MCF 10A (cell line): ENCODE measurements around the gene SORCS1. TPM values are rescaled to one million over a fixed set of nuclear protein-coding genes. Genes with fewer than 3 reads are reported as not detected.

Experiments used
- BruUV-seq: library from RNA; stranded (reverse); fragments of 400-500 nt; replicated peaks from 2 replicates; lab custom pipeline; 2021; lab: Mats Ljungman, UMichigan
- CTCF ChIA-PET: fragments of 300-600 bp; sonication (Branson Sonifier 250); formaldehyde crosslinking; extraction: SDS; loops from one replicate; lab custom pipeline; 2021; ENCODE audit warnings: antibody characterized with exemption, inconsistent platforms; lab: Yijun Ruan, JAX
- POLR2A ChIA-PET: fragments of 300-600, 350-650 bp; sonication (Branson Sonifier 250); formaldehyde crosslinking; extraction: SDS; loops from one replicate; lab custom pipeline; 2020; ENCODE audit warnings: antibody characterized with exemption, inconsistent platforms; lab: Yijun Ruan, JAX
- DNase-seq: peaks from one replicate; pipeline ENCODE4 v3.0.0-alpha.2; 2018; ENCODE audit not compliant: unreplicated experiment
- H3K27ac Mint-ChIP-seq: one replicate; pipeline ENCODE4 v1.8.0; 2022; ENCODE audit warnings: mild to moderate bottlenecking, low read depth, mixed read lengths; ENCODE audit not compliant: unreplicated experiment
- H3K27me3 Mint-ChIP-seq: one replicate; pipeline ENCODE4 v1.8.0; 2022; ENCODE audit warnings: mixed read lengths; ENCODE audit not compliant: insufficient read depth, unreplicated experiment
- H3K36me3 Mint-ChIP-seq: one replicate; pipeline ENCODE4 v1.8.0; 2022; ENCODE audit warnings: mild to moderate bottlenecking, moderate library complexity, mixed read lengths; ENCODE audit not compliant: insufficient read depth, unreplicated experiment
- H3K4me1 Mint-ChIP-seq: one replicate; pipeline ENCODE4 v1.8.0; 2022; ENCODE audit warnings: mixed read lengths; ENCODE audit not compliant: insufficient read depth, unreplicated experiment
- H3K4me3 Mint-ChIP-seq: one replicate; pipeline ENCODE4 v1.8.0; 2022; ENCODE audit warnings: mild to moderate bottlenecking, moderate library complexity, mixed read lengths; ENCODE audit not compliant: unreplicated experiment
- H3K9me3 Mint-ChIP-seq: one replicate; pipeline ENCODE4 v1.8.0; 2022; ENCODE audit warnings: mixed read lengths; ENCODE audit not compliant: unreplicated experiment
- CTCF ChIP-seq: fragments of 200-600 bp; IDR thresholded peaks from one replicate; pipeline ENCODE4 v1.8.0; 2022; ENCODE audit warnings: antibody characterized with exemption, mild to moderate bottlenecking; ENCODE audit not compliant: unreplicated experiment
- intact Hi-C: fragments of 100-400 bp; cut with micrococcal nuclease; formaldehyde crosslinking; loops from 2 replicates; pipeline ENCODE4 v1.14.1; 2022
- total RNA-seq: library from RNA; stranded (reverse); gene quantifications from 2 replicates; pipeline ENCODE4 v1.2.3, GENCODE V29; 2022

SORCS1 gene
- total RNA-seq, 1 experiment from 2014 or later, result 0.54 TPM

GRCh38 chr10:106757521-106757920, 407.0 kb downstream of the SORCS1 start:
- ChIA-PET POLR2A (no interaction called here), CTCF (interaction anchor here (0.5 kb wide), 1 partner anchor 26 kb away, joined by 4 read pairs; no protein-coding TSS in a partner anchor)
- Mint-ChIP-seq H3K27me3 (no peaks in the 10 kb centered on the region), H3K4me3 (no peak overlapping the region), H3K9me3 (no peaks in the 10 kb centered on the region), H3K4me1 (no peaks in the 10 kb centered on the region), H3K27ac (no peak overlapping the region), H3K36me3 (no peaks in the 10 kb centered on the region)
- no peak for DNase-seq
- BruUV-seq, result no TSS peak
- TF ChIP-seq CTCF, result no peak
- intact Hi-C loops, result no loop called here

DNA sequence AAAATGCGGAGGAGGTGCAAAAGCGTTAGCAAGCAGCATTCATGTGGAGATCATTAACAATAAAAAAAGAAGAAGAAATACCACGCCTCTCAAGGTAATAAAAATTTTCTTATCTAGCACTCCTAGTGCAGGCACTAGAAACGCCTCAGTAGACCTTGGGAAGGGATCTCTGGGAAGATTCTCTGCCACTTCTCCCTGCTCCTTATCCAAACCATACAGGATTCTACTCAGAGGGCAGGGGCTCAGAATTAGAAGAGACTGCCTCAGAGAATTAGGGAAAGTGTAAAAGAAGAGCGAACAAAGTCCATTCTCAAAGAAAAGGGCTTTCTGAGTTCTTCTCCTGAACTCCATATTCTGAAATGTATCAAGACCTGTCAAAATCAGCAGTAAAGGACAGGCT, 413.4 kb downstream of the SORCS1 start:
- H3K4me3 Mint-ChIP-seq, result no peak overlapping the region
- TF ChIP-seq CTCF, result no peak
- CTCF ChIA-PET, result interaction anchor here (0.6 kb wide), 1 partner anchor 78 kb away, joined by 3 read pairs; no protein-coding TSS in a partner anchor
- POLR2A ChIA-PET, result no interaction called here
- no peaks in the 10 kb centered on the region for H3K27me3 Mint-ChIP-seq
- no peaks in the 10 kb centered on the region for H3K4me1 Mint-ChIP-seq
- H3K36me3 Mint-ChIP-seq, result no peaks in the 10 kb centered on the region
- no peak overlapping the region for H3K27ac Mint-ChIP-seq
- DNase-seq, result no peak
- BruUV-seq, result no TSS peak
- intact Hi-C loops, result no loop called here
- no peaks in the 10 kb centered on the region for H3K9me3 Mint-ChIP-seq

DNA sequence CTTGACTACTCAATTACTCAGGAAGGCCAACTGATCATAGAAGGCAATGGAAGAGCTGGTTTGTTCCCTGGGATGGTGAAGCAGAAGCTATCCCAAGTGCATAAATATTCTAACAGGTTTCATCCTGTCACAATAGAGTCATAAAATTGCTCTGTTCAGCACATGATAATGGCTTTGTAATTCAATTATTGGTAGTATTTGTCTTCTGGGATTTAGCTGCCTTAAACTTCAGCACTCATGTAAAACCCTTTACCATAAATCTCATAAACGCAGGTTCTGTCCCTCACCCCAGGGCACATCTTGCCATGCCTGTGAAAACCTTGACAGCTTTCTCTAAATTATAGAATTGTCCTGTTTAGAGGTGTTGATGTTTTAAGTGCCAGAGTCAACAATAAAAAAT, 417.6 kb downstream of the SORCS1 start:
- Mint-ChIP-seq H3K9me3 (no peaks in the 10 kb centered on the region), H3K27me3 (no peaks in the 10 kb centered on the region), H3K4me3 (no peak overlapping the region), H3K36me3 (no peaks in the 10 kb centered on the region), H3K4me1 (no peaks in the 10 kb centered on the region), H3K27ac (no peak overlapping the region)
- no peak for TF ChIP-seq CTCF
- ChIA-PET CTCF (no interaction called here), POLR2A (no interaction called here)
- BruUV-seq, result no TSS peak
- no peak for DNase-seq
- intact Hi-C loops, result no loop called here

GRCh38 chr10:106741006-106741530, 423.4 kb downstream of the SORCS1 start:
- Mint-ChIP-seq H3K4me1 (no peaks in the 10 kb centered on the region), H3K36me3 (no peaks in the 10 kb centered on the region), H3K4me3 (no peak overlapping the region), H3K27me3 (no peaks in the 10 kb centered on the region), H3K27ac (no peak overlapping the region), H3K9me3 (no peaks in the 10 kb centered on the region)
- no peak for DNase-seq
- no TSS peak for BruUV-seq
- intact Hi-C loops, result no loop called here
- no peak for TF ChIP-seq CTCF
- CTCF ChIA-PET, result interaction anchor here (0.7 kb wide), 1 partner anchor 86 kb away, joined by 3 read pairs; no protein-coding TSS in a partner anchor
- POLR2A ChIA-PET, result no interaction called here
